ENCODE measurements around the gene KIF26B. TPM values are rescaled to one million over a fixed set of nuclear protein-coding genes. Genes with fewer than 3 reads are reported as not detected.

Gene KIF26B
- total RNA-seq, 1 experiment from 2014 or later, result 1.6 TPM

GRCh38 chr1:245590726-245591125 is 435.9 kb downstream of the KIF26B start:
- no peak for DNase-seq (ENCODE audit: unreplicated experiment)
- no TSS peak for BruUV-seq (replicated peaks)
- no peak overlapping the region for H3K27ac Mint-ChIP-seq (ENCODE audit: low read depth, unreplicated experiment)
- TF ChIP-seq CTCF (IDR thresholded peaks at IDR 0.05; ENCODE audit: unreplicated experiment), result no peak
- no peaks in the 10 kb centered on the region for H3K36me3 Mint-ChIP-seq (ENCODE audit: insufficient read depth, unreplicated experiment)
- no peaks in the 10 kb centered on the region for H3K9me3 Mint-ChIP-seq (ENCODE audit: unreplicated experiment)
- no peak overlapping the region for H3K4me3 Mint-ChIP-seq (ENCODE audit: unreplicated experiment)
- ChIA-PET POLR2A (interaction anchor here (0.6 kb wide), 1 partner anchor 20 kb away, joined by 3 read pairs; no protein-coding TSS in a partner anchor), CTCF (interaction anchor here (0.7 kb wide), 1 partner anchor 370 kb away, joined by 3 read pairs; no protein-coding TSS in a partner anchor)
- H3K27me3 Mint-ChIP-seq (ENCODE audit: insufficient read depth, unreplicated experiment), result no peaks in the 10 kb centered on the region
- no peaks in the 10 kb centered on the region for H3K4me1 Mint-ChIP-seq (ENCODE audit: insufficient read depth, unreplicated experiment)
- intact Hi-C loops (cut with micrococcal nuclease), result loop anchor here (5.0 kb wide), 1 partner anchor 208 kb away; no protein-coding TSS in a partner anchor

- BruUV-seq (replicated peaks), result no TSS peak
- no peaks in the 10 kb centered on the region for H3K36me3 Mint-ChIP-seq (ENCODE audit: insufficient read depth, unreplicated experiment)
- H3K9me3 Mint-ChIP-seq (ENCODE audit: unreplicated experiment), result no peaks in the 10 kb centered on the region
- no peak for TF ChIP-seq CTCF (IDR thresholded peaks at IDR 0.05; ENCODE audit: unreplicated experiment)
- no peak overlapping the region for H3K27ac Mint-ChIP-seq (ENCODE audit: low read depth, unreplicated experiment)
- POLR2A ChIA-PET, result interaction anchor here (0.6 kb wide), 1 partner anchor 21 kb away, joined by 3 read pairs; no protein-coding TSS in a partner anchor
- H3K4me3 Mint-ChIP-seq (ENCODE audit: unreplicated experiment), result no peak overlapping the region
- peaks cover 6% of the 10 kb centered on the region for H3K27me3 Mint-ChIP-seq (ENCODE audit: insufficient read depth, unreplicated experiment)
- H3K4me1 Mint-ChIP-seq (ENCODE audit: insufficient read depth, unreplicated experiment), result no peaks in the 10 kb centered on the region
- DNase-seq (ENCODE audit: unreplicated experiment), result no peak
- CTCF ChIA-PET, result interaction anchor here (0.6 to 0.7 kb wide), 2 partner anchors 14 to 369 kb away, joined by 3 read pairs; no protein-coding TSS in a partner anchor
- intact Hi-C loops (cut with micrococcal nuclease), result loop anchor here (5.0 kb wide), 1 partner anchor 209 kb away; no protein-coding TSS in a partner anchor
Measured at GRCh38 chr1:245591346-245592188, 436.8 kb downstream of the KIF26B start.

GRCh38 chr1:245592189-245592460 is 437.3 kb downstream of the KIF26B start:
- H3K4me1 Mint-ChIP-seq (ENCODE audit: insufficient read depth, unreplicated experiment), result no peaks in the 10 kb centered on the region
- no peak for DNase-seq (ENCODE audit: unreplicated experiment)
- H3K27ac Mint-ChIP-seq (ENCODE audit: low read depth, unreplicated experiment), result no peak overlapping the region
- H3K36me3 Mint-ChIP-seq (ENCODE audit: insufficient read depth, unreplicated experiment), result no peaks in the 10 kb centered on the region
- no peaks in the 10 kb centered on the region for H3K9me3 Mint-ChIP-seq (ENCODE audit: unreplicated experiment)
- H3K27me3 Mint-ChIP-seq (ENCODE audit: insufficient read depth, unreplicated experiment), result peaks cover 12% of the 10 kb centered on the region
- POLR2A ChIA-PET, result no interaction called here
- no peak overlapping the region for H3K4me3 Mint-ChIP-seq (ENCODE audit: unreplicated experiment)
- no peak for TF ChIP-seq CTCF (IDR thresholded peaks at IDR 0.05; ENCODE audit: unreplicated experiment)
- BruUV-seq (replicated peaks), result no TSS peak
- CTCF ChIA-PET, result interaction anchor here (0.6 kb wide), 1 partner anchor 15 kb away, joined by 3 read pairs; no protein-coding TSS in a partner anchor
- intact Hi-C loops (cut with micrococcal nuclease), result loop anchor here (5.0 kb wide), 1 partner anchor 210 kb away; no protein-coding TSS in a partner anchor

GRCh38 chr1:245598524-245599305 is 443.9 kb downstream of the KIF26B start:
- CTCF ChIA-PET, result interaction anchor here (0.6 to 1.6 kb wide), 2 partner anchors 88 to 854 kb away, joined by 3 to 9 read pairs; no protein-coding TSS in a partner anchor

More at GRCh38 chr1:245598524-245599305, 443.9 kb downstream of the KIF26B start:
- POLR2A ChIA-PET, result interaction anchor here (0.9 to 1.0 kb wide), 2 partner anchors 13 to 22 kb away, joined by 3 to 8 read pairs; no protein-coding TSS in a partner anchor
- DNase-seq (ENCODE audit: unreplicated experiment), result no peak
- Mint-ChIP-seq H3K27ac (ENCODE audit: low read depth, unreplicated experiment) (no peak overlapping the region), H3K4me1 (ENCODE audit: insufficient read depth, unreplicated experiment) (peaks cover 5% of the 10 kb centered on the region), H3K36me3 (ENCODE audit: insufficient read depth, unreplicated experiment) (no peaks in the 10 kb centered on the region), H3K27me3 (ENCODE audit: insufficient read depth, unreplicated experiment) (peaks cover 25% of the 10 kb centered on the region), H3K9me3 (ENCODE audit: unreplicated experiment) (no peaks in the 10 kb centered on the region), H3K4me3 (ENCODE audit: unreplicated experiment) (no peak overlapping the region)
- intact Hi-C loops (cut with micrococcal nuclease), result no loop called here
- TF ChIP-seq CTCF (IDR thresholded peaks at IDR 0.05; ENCODE audit: unreplicated experiment), result no peak
- BruUV-seq (replicated peaks), result no TSS peak
